Suprapubic skin (tissue), 3 donors: ENCODE data around the gene SH3GLB1.

Experiments used
- EP300 ChIP-seq: sonication (generic); formaldehyde crosslinking; IDR thresholded peaks from one replicate; pipeline ENCODE4 v1.6.1; 2017; ENCODE audit warnings: antibody characterized with exemption
- POLR2A ChIP-seq, 2 donors: fragments of 450-650 bp; IDR thresholded peaks; one replicate each; pipeline ENCODE4 v1.6.1; 2017; ENCODE audit warnings: antibody characterized with exemption in 2 of 2, mild to moderate bottlenecking in 2 of 2, moderate library complexity in 2 of 2
- TF ChIP-seq, protein P1 (sequence below), 2 donors: fragments of 200-600 bp in 1 of 2; fragments of 450-650 bp in 1 of 2; sonication (generic) in 1 of 2; IDR thresholded peaks; one replicate each; pipeline ENCODE4 v1.5.1; 2016 to 2019; ENCODE audit warnings: antibody characterized with exemption in 2 of 2, mild to moderate bottlenecking in 1 of 2, moderate library complexity in 1 of 2

DNA sequence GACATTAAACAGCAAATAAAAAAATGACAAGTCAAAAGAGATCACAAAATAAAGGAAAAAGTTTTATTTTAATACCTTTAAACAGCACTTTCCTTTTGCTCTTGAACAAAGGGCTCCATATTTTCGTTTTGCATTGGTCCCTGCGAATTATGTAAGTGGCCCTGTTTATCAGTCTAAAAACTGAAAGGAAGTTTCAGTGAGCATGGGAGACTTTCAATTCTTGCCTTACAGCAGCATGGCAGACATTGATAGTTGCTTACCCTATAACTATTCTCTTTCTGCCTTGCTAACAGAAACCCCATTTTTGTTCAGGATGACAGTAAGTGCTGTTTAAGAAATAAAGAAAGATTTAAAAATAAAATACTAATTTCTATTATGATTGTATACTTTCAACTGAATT is 5.2 kb upstream of the SH3GLB1 start:
- TF ChIP-seq POLR2A (IDR thresholded peaks at IDR 0.05) (no peak), EP300 (no peak)
- TF ChIP-seq, protein P1, sequence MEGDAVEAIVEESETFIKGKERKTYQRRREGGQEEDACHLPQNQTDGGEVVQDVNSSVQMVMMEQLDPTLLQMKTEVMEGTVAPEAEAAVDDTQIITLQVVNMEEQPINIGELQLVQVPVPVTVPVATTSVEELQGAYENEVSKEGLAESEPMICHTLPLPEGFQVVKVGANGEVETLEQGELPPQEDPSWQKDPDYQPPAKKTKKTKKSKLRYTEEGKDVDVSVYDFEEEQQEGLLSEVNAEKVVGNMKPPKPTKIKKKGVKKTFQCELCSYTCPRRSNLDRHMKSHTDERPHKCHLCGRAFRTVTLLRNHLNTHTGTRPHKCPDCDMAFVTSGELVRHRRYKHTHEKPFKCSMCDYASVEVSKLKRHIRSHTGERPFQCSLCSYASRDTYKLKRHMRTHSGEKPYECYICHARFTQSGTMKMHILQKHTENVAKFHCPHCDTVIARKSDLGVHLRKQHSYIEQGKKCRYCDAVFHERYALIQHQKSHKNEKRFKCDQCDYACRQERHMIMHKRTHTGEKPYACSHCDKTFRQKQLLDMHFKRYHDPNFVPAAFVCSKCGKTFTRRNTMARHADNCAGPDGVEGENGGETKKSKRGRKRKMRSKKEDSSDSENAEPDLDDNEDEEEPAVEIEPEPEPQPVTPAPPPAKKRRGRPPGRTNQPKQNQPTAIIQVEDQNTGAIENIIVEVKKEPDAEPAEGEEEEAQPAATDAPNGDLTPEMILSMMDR (IDR thresholded peaks at IDR 0.05), result no peak
